ENCODE data around the gene SORCS1.

SORCS1 gene

DNA sequence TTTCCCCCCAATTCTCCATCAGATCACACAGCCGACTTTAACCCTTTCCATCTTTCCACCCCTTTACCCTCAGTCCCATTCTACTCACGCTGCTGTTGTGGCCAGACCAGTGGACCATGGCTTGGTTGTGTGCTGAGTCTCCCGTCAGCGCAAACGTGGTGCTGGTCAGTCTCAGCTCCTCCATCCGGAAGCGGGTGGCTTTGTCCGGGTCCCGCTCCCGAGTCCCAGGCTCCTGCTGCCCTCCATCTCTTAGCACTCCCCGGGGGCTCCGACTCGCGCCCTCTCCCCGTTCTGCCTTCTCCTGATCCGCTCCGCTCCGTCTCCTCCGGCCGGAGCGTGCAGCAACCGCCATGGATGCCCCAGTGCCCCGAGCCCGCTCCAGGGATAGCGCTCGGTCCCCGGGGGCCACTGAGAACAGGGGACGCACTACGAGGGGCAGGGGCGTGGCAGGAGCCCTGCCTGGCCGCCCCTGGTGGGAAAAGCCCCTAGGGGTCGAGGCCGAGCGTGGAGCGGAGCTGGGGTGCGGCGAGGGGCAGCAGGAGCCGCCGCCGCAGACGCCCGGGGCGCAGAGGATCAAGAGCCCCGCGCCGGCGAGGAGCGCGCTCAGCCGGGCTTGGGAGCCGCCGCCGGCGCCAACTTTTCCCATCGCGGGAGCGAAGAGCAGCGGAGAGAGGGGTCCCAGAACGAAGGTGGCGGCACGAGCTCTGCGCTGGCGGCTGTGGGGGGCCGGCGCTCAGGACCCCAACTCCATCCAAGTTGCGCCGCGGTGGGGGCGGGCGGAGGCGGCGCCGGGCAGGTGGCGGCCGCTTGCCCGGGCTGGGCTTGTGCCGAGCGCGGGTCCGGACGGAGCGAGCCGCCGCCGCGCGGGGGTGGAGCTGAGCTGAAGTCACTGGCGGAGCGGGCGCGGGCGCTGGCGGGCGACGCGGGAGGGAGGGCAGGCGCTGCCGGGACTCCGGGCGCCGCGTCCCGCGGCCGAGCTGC is at the start of gene SORCS1:
TSS of gene SORCS1 (minus strand) at position 826 of the 981 bp plus-strand sequence.
- DNase-seq = no peak

- no peak for DNase-seq
These were observed 49.8 kb upstream of the SORCS1 start for GRCh38 chr10:107214261-107214660.

GRCh38 chr10:107213861-107214260 is 49.4 kb upstream of the SORCS1 start:
- no peak for DNase-seq

DNA sequence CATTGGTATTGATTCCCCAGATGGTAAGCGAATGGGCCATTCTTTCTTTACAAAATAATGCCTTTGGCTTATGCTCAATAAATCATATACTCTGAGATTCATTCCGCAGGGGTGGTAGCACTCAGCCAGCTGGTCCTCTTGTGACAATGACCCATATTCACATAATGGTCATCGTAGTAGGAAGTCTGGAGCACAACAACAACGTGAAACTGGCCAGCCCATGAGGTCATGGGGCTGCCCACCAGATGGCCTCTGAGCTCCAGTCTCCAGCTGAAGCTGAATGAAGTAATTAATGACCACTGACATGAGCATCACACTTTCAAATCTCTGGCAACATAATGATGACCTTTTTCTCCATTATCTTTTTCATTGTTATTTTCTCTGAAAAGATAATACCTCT is 42.3 kb upstream of the SORCS1 start:
- DNase-seq = no peak

- no peak for DNase-seq
These were observed 5.0 kb upstream of the SORCS1 start for GRCh38 chr10:107169516-107169915.

DNA sequence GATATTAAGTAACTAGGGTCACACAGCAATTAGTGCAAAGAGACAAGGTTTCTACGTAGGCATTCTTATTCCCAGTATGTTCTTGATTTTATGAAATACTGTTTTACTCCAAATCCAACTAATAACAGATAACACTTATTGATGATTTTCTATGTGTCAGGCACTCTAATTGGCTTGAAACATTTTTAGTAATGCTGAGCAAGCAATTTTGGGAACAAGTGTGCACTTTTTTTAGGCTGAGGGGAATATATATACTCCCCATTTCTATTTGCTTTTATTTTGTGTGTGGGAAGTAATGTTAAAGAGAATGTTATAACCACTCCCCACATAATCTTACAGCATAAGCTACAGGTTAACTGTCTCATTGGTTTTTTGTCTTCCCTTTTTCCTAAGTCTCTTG is 4.2 kb upstream of the SORCS1 start:
- no peak for DNase-seq

- no peak for DNase-seq
These were observed 1.9 kb upstream of the SORCS1 start for GRCh38 chr10:107166403-107166802.

DNA sequence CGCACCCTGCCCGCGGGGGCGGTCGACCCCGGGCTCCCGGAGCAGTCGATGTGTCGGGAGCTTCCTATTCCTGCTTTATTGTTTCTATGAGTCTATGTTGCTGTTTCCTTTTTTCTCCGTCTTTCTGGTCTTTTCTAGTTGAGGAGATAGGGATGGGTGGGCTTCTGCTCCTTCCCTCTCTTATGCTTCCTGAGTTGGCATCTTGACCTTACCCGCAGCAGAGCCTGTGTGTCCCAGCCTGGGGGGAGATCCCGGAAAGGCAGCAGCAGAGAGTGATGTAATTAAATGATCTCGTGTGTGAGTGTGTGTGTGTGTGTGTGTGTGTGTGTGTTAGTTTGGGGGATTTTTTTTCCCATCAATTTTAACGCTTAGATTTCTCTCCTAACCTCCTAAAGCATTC is 486 bp upstream of the SORCS1 start:
- no peak for DNase-seq

DNA sequence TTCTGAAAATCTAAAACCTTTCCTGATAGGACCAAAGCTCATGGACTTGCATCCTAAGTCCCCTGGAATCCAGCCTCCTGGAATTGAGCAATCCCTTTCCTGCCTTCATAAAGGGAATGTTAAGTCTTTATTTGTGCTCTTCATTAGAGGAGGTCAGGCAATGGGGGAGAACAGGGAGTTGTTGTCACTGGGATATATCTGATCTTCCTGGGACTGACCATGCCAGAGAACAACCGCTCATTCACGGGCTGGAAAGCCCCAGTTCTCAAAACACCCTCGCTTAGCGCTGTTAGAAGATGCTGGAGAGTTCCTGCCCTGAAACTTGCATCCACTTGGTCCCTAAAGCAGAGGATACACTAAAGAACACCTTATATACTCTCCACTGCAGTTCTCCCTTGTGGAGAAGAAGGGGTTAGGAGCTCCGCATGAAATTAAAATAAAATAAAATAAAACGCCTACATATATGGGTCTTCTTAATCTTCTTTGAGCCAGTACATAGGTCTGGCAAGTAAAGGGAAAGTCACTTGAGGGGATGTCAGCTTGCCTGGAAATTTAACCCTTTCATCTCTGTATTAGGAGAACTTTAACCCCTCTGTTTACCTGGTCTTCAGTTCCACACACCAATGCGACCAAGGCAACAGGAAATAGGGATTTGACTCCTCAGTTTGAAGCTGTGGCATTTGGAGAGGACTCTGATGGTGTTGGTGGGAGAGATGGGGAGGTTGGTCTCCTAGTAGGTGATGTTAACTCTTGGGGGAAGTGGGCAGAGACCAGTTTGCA is 1.2 kb downstream of the SORCS1 start:
- no peak for DNase-seq

- no peak for DNase-seq
These were observed 3.6 kb downstream of the SORCS1 start for GRCh38 chr10:107160866-107161265.

DNA sequence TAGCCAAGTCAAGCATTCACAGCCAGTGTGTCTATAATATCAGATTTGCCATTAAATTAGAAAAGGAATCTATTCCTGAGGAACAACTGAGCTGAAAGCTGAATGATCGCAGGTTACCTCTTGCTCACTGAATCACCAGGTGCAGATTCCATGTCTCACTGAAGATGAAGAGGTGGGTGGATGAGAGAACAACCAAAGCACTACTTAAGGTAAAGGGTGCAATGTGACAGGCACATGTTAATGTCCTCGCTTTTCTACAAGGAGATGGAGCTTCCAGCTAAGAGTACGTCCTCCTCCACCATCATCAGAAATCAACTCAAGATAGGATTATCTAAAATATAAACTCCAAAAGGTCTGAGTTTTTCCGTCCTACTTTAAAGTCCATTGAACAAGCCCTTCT is 4.6 kb downstream of the SORCS1 start:
- no peak for DNase-seq

GRCh38 chr10:107157071-107157470 is 7.4 kb downstream of the SORCS1 start:
- no peak for DNase-seq

DNA sequence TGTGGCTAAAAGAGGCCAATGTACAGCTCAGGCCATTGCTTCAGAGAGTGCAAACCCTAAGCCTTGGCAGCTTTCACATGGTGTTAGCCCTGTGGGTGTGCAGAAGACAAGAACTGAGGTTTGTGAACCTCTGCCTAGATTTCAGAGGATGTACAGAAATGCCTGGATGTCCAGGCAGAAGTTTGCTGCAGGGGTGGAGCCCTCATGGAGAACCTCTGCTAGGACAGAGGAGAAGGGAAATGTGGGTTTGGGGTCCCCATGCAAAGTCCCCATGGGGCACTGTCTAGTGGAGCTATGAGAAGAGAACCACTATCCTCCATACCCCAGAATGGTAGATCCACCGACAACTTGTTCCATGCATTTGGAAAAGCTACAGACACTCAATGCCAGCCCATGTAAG is 12.4 kb downstream of the SORCS1 start:
- DNase-seq = no peak

GRCh38 chr10:107148906-107149305 is 15.6 kb downstream of the SORCS1 start:
- no peak for DNase-seq

GRCh38 chr10:107144490-107144889 is 20.0 kb downstream of the SORCS1 start:
- no peak for DNase-seq

- no peak for DNase-seq
These were observed 22.9 kb downstream of the SORCS1 start for GRCh38 chr10:107141524-107142061.

- no peak for DNase-seq
These were observed 25.3 kb downstream of the SORCS1 start for GRCh38 chr10:107139237-107139636.

DNA sequence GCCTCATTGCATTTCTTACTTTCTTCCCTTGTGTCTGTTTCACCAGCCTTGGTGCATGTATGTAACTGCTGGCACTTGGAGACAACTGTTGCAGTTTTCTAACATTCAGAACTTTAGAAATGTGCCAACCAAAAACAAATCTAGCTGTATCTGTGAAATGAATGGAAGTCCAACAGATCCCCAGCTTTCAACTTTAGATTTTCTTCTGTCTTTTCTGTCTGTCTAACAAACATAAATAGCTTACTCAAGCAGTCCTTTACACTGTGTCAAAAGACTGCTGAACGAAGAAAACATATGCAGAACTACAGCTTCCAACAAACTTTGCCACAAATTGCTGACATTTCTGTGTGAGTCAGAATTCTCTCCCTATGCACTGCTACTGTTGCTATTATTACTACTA is 30.9 kb downstream of the SORCS1 start:
- DNase-seq = no peak

DNA sequence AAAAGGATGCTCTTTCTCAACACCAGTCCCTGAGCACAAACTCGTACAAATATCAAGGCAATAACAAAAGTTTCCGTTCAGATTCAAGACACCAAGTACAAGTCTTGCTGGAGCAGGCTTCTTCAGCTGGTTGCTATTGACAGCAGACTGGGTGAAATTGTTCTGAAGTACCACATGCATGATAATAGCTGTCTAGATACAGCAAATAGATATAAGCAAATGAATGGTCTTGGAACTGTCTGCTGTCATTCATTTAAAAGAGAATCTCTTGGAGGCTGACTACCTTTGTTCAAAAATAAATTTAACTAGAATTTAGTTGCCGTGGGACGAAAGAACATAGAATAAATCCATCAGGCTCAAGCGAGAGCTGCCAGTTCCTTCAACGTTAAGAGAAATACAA is 35.5 kb downstream of the SORCS1 start:
- no peak for DNase-seq

- DNase-seq = no peak
These were observed 37.9 kb downstream of the SORCS1 start for GRCh38 chr10:107126512-107127065.

GRCh38 chr10:107122703-107123102 is 41.8 kb downstream of the SORCS1 start:
- DNase-seq = no peak

- no peak for DNase-seq
These were observed 45.6 kb downstream of the SORCS1 start for GRCh38 chr10:107118866-107119265.

DNA sequence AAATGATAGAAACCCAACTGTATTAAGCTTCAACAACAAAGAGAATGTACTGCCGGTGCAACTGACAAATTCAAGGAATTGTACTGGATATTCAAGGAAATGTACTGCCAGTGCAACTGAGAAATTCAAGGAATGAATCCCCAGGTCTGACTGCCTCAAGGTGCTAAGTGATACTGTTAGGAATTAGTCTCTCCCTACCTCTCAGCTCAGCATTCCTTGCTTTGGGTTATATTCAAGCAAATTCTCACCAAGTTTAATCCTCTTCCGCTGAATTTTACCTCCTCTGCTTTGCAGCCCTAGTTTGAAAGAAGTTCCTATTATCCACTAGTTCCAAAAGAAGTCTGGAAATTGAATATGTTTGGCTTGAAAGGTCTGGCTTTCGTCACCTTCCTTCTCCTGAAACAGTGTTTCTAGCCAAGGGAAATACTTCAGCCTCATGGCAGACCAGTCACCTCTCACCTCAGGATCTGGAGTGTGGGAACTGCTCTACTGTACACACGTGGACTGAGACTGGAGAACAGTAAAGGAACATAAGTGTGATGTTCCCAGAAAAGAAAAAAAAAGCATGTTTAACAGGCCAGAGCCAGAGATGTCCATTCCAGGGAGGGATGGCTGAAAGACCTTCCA is 60.4 kb downstream of the SORCS1 start:
- no peak for DNase-seq
